Ishikawa (cell line): ENCODE results near the gene STK32A.

Experiments used
- CEBPB ChIP-seq: IDR thresholded peaks from 2 replicates; pipeline ENCODE4 v1.6.1; 2012
- CREB1 ChIP-seq: IDR thresholded peaks from 2 replicates; pipeline ENCODE4 v1.6.1; 2012; ENCODE audit warnings: low read depth
- EGR1 ChIP-seq: IDR thresholded peaks from 2 replicates; pipeline ENCODE4 v1.6.1; 2012
- EP300 ChIP-seq: IDR thresholded peaks from 2 replicates; pipeline ENCODE4 v1.6.1; 2012; ENCODE audit warnings: borderline replicate concordance
- FOXM1 ChIP-seq: IDR thresholded peaks from 2 replicates; pipeline ENCODE4 v1.6.1; 2012; ENCODE audit warnings: low read depth, borderline replicate concordance
- MAX ChIP-seq: IDR thresholded peaks from 2 replicates; pipeline ENCODE4 v1.6.1; 2012
- NFIC ChIP-seq: IDR thresholded peaks from 2 replicates; pipeline ENCODE4 v1.6.1; 2012
- RAD21 ChIP-seq: IDR thresholded peaks from 2 replicates; pipeline ENCODE4 v1.6.1; 2012; ENCODE audit warnings: low read depth
- REST ChIP-seq: IDR thresholded peaks from 2 replicates; pipeline ENCODE4 v1.6.1; 2012; ENCODE audit warnings: low read depth, mild to moderate bottlenecking
- TAF1 ChIP-seq: IDR thresholded peaks from 2 replicates; pipeline ENCODE4 v1.6.1; 2012; ENCODE audit warnings: low read depth, mild to moderate bottlenecking
- TCF12 ChIP-seq: IDR thresholded peaks from 2 replicates; pipeline ENCODE4 v1.6.1; 2012; ENCODE audit warnings: low read depth
- TEAD4 ChIP-seq: IDR thresholded peaks from 2 replicates; pipeline ENCODE4 v1.6.1; 2012
- USF1 ChIP-seq: IDR thresholded peaks from 2 replicates; pipeline ENCODE4 v1.6.1; 2012
- YY1 ChIP-seq: IDR thresholded peaks from 2 replicates; pipeline ENCODE4 v1.6.1; 2012; ENCODE audit warnings: low read depth
- ZBTB7A ChIP-seq: IDR thresholded peaks from 2 replicates; pipeline ENCODE4 v1.6.1; 2012; ENCODE audit warnings: low read depth

The STK32A gene

GRCh38 chr5:147306351-147306750, 71.5 kb downstream of the STK32A start:
- TF ChIP-seq CREB1: no peak
- TF ChIP-seq TEAD4: no peak
- no peak for TF ChIP-seq REST
- TF ChIP-seq YY1: no peak
- no peak for TF ChIP-seq EP300
- no peak for TF ChIP-seq FOXM1
- no peak for TF ChIP-seq CEBPB
- TF ChIP-seq USF1: no peak

- no peak for TF ChIP-seq ZBTB7A
- no peak for TF ChIP-seq FOXM1
- TF ChIP-seq NFIC: no peak
- TF ChIP-seq MAX: no peak
- no peak for TF ChIP-seq TCF12
- no peak for TF ChIP-seq USF1
- no peak for TF ChIP-seq REST
- TF ChIP-seq EP300: no peak
- TF ChIP-seq TEAD4: no peak
- no peak for TF ChIP-seq EGR1
Observed at GRCh38 chr5:147307170-147307569, 72.3 kb downstream of the STK32A start.

GRCh38 chr5:147309621-147310020, 74.8 kb downstream of the STK32A start:
- TF ChIP-seq YY1 (no peak), CREB1 (no peak), ZBTB7A (no peak), TAF1 (no peak), EP300 (no peak), MAX (no peak), TCF12 (no peak), NFIC (no peak), EGR1 (no peak)

GRCh38 chr5:147310059-147310704, 75.4 kb downstream of the STK32A start:
- TF ChIP-seq CEBPB: no peak
- TF ChIP-seq NFIC: peak; percentile 51
- peak; percentile 66; the same call in 1 of the 2 replicates for TF ChIP-seq YY1

GRCh38 chr5:147317978-147318684, 83.3 kb downstream of the STK32A start:
- no peak for TF ChIP-seq RAD21
- no peak for TF ChIP-seq TAF1
- TF ChIP-seq TEAD4: no peak
- TF ChIP-seq TCF12: no peak
- TF ChIP-seq USF1: no peak
- TF ChIP-seq REST: no peak
- no peak for TF ChIP-seq EGR1
- no peak for TF ChIP-seq EP300
- TF ChIP-seq MAX: no peak
- no peak for TF ChIP-seq ZBTB7A
- TF ChIP-seq YY1: no peak
- no peak for TF ChIP-seq CEBPB
- TF ChIP-seq FOXM1: no peak
- TF ChIP-seq CREB1: no peak
- no peak for TF ChIP-seq NFIC
